Stomach (tissue), 4 donors: ENCODE results near the gene MYO3B.

ENCODE experiments used
- CTCF ChIP-seq, 7 experiments: fragments of 450-650 bp in 4 of 7; fragments of 200-600 bp in 3 of 7; sonication (generic) in 3 of 7; IDR thresholded peaks; one replicate each; pipeline ENCODE4 v1.5.1; 2016 to 2019; ENCODE audit warnings: antibody characterized with exemption in 7 of 7, control low read depth in 2 of 7, mild to moderate bottlenecking in 1 of 7
- EP300 ChIP-seq: sonication (generic); formaldehyde crosslinking; IDR thresholded peaks from one replicate; pipeline ENCODE4 v1.6.1; 2017; ENCODE audit warnings: antibody characterized with exemption
- POLR2AphosphoS5 ChIP-seq, 3 donors: sonication (generic); formaldehyde crosslinking; IDR thresholded peaks; one replicate each; pipeline ENCODE4 v1.6.1; 2016; ENCODE audit warnings: antibody characterized with exemption in 3 of 3

DNA sequence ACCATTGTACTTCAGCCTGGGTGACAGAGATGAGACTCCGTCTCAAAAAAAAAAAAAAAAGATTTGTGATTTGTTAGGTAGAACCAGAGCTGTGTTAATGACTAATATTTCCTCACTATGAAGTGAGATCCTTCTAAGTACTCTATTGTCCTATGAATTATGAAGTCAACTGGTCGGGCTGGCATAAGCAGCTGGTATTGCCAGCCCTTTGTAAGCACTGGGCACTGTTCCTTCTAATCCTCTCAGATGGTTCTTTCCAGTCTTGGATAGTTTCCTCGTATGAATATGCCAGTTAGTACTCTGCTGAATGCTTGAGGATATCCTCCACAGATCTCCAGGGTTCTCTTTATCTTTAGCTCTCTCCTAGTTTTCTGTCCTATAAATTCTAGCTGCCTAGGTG is 314.1 kb downstream of the MYO3B start:
- TF ChIP-seq CTCF (IDR thresholded peaks at IDR 0.05) (no peak), POLR2AphosphoS5 (IDR thresholded peaks at IDR 0.05) (no peak), EP300 (no peak)
